ENCODE data around the gene IRF4.

The IRF4 gene

GRCh38 chr6:391559-392440, at the start of gene IRF4:
Gene IRF4, plus strand, starts transcription at chr6:391752. Its CDS starts 1,401 bp downstream, at chr6:393153.
- FAIRE-seq, result no peak

GRCh38 chr6:341914-342831, 49.4 kb upstream of the IRF4 start:
- FAIRE-seq, result no peak

- no peak for FAIRE-seq
Observed at GRCh38 chr6:342832-343179, 48.7 kb upstream of the IRF4 start.

- no peak for FAIRE-seq
Observed at GRCh38 chr6:343226-343935, 48.2 kb upstream of the IRF4 start.

GRCh38 chr6:343960-344815, 47.4 kb upstream of the IRF4 start:
- no peak for FAIRE-seq

- no peak for FAIRE-seq
Observed at GRCh38 chr6:344816-345340, 46.7 kb upstream of the IRF4 start.

- no peak for FAIRE-seq
Observed at GRCh38 chr6:345747-346385, 45.7 kb upstream of the IRF4 start.

- FAIRE-seq, result no peak
Observed at GRCh38 chr6:346386-347030, 45.0 kb upstream of the IRF4 start.

- FAIRE-seq, result no peak
Observed at GRCh38 chr6:347232-347631, 44.3 kb upstream of the IRF4 start.

GRCh38 chr6:347951-348859, 43.3 kb upstream of the IRF4 start:
- no peak for FAIRE-seq

- no peak for FAIRE-seq
Observed at GRCh38 chr6:348860-349396, 42.6 kb upstream of the IRF4 start.

- FAIRE-seq, result no peak
Observed at GRCh38 chr6:349491-349921, 42.0 kb upstream of the IRF4 start.

GRCh38 chr6:350371-350770, 41.2 kb upstream of the IRF4 start:
- no peak for FAIRE-seq

GRCh38 chr6:351011-351866, 40.3 kb upstream of the IRF4 start:
- no peak for FAIRE-seq

- FAIRE-seq, result no peak
Observed at GRCh38 chr6:351867-352289, 39.7 kb upstream of the IRF4 start.

- FAIRE-seq, result no peak
Observed at GRCh38 chr6:352474-352873, 39.1 kb upstream of the IRF4 start.

GRCh38 chr6:352896-353470, 38.6 kb upstream of the IRF4 start:
- FAIRE-seq, result no peak

Measured in TTC549 (cell line).